ENCODE results near the gene SCARF1. TPM values are rescaled to one million over a fixed set of nuclear protein-coding genes. Genes with fewer than 3 reads are reported as not detected.

Gene SCARF1
- total RNA-seq, 1 experiment from 2014 or later = 0.14 TPM

DNA sequence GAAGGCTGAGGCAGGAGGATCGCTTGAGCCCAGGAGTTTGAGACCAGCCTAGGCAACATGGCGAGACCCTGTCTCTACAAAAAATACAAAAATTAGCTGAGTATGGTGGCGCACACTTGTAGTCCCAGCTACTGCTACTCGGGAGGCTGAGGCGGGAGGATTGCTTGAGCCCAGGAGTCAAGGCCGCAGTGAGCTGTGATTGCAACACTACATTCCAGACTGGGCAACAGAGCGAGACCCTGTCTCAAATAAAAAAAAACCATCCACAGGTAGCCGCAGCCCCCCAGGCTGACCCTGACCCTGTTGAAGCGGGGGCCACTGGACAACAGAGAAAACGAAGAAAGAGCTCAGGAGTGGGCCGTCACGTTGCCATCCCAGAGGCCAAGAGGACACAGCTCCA is 20.9 kb downstream of the SCARF1 start:
- Histone ChIP-seq H3K9me3 (no peaks in the 10 kb centered on the region), H3K27me3 (replicated peaks; ENCODE audit: control insufficient read depth, insufficient read depth, low read length) (no peaks in the 10 kb centered on the region), H3K4me3 (ENCODE audit: low read depth, low read length) (no peak overlapping the region), H3K36me3 (ENCODE audit: control insufficient read depth, insufficient read depth, low read length) (no peaks in the 10 kb centered on the region), H3K4me1 (peaks cover 25% of the 10 kb centered on the region)
- DNase-seq = no peak
- intact Hi-C loops (cut with micrococcal nuclease; ENCODE audit: unreplicated experiment) = loop anchor here (10.0 kb wide), 1 partner anchor 170 kb away; the partner anchor contains the start of gene CRK
- peaks cover 28% of the 10 kb centered on the region for H3K36me3 Mint-ChIP-seq (ENCODE audit: insufficient read depth, unreplicated experiment)
- H3K27ac Mint-ChIP-seq (ENCODE audit: unreplicated experiment) = no peak overlapping the region
- peaks cover 17% of the 10 kb centered on the region for H3K4me1 Mint-ChIP-seq (ENCODE audit: low read depth, unreplicated experiment)
- H3K27me3 Mint-ChIP-seq (ENCODE audit: insufficient read depth, unreplicated experiment) = no peaks in the 10 kb centered on the region
- TF ChIP-seq, protein P1, sequence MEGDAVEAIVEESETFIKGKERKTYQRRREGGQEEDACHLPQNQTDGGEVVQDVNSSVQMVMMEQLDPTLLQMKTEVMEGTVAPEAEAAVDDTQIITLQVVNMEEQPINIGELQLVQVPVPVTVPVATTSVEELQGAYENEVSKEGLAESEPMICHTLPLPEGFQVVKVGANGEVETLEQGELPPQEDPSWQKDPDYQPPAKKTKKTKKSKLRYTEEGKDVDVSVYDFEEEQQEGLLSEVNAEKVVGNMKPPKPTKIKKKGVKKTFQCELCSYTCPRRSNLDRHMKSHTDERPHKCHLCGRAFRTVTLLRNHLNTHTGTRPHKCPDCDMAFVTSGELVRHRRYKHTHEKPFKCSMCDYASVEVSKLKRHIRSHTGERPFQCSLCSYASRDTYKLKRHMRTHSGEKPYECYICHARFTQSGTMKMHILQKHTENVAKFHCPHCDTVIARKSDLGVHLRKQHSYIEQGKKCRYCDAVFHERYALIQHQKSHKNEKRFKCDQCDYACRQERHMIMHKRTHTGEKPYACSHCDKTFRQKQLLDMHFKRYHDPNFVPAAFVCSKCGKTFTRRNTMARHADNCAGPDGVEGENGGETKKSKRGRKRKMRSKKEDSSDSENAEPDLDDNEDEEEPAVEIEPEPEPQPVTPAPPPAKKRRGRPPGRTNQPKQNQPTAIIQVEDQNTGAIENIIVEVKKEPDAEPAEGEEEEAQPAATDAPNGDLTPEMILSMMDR (IDR thresholded peaks at IDR 0.05; ENCODE audit: insufficient read depth in 1 of 2, low read depth in 1 of 2, low read length in 1 of 2, severe bottlenecking in 1 of 2, unreplicated experiment in 1 of 2) = no peak
- no peaks in the 10 kb centered on the region for H3K9me3 Mint-ChIP-seq (ENCODE audit: unreplicated experiment)
- ChIA-PET CTCF (interaction anchor here (0.6 to 0.9 kb wide), 2 partner anchors 18 to 326 kb away, joined by 3 read pairs; no protein-coding TSS in a partner anchor), POLR2A (interaction anchor here (1.5 kb wide), 1 partner anchor 35 kb away, joined by 6 read pairs; no protein-coding TSS in a partner anchor)
- H3K4me3 Mint-ChIP-seq (ENCODE audit: unreplicated experiment) = no peak overlapping the region
- BruUV-seq (replicated peaks) = no TSS peak

- no peak overlapping the region for H3K27ac Mint-ChIP-seq (ENCODE audit: unreplicated experiment)
- peaks cover 23% of the 10 kb centered on the region for H3K4me1 ChIP-seq
These were observed 22.4 kb downstream of the SCARF1 start for GRCh38 chr17:1623057-1623630.

DNA sequence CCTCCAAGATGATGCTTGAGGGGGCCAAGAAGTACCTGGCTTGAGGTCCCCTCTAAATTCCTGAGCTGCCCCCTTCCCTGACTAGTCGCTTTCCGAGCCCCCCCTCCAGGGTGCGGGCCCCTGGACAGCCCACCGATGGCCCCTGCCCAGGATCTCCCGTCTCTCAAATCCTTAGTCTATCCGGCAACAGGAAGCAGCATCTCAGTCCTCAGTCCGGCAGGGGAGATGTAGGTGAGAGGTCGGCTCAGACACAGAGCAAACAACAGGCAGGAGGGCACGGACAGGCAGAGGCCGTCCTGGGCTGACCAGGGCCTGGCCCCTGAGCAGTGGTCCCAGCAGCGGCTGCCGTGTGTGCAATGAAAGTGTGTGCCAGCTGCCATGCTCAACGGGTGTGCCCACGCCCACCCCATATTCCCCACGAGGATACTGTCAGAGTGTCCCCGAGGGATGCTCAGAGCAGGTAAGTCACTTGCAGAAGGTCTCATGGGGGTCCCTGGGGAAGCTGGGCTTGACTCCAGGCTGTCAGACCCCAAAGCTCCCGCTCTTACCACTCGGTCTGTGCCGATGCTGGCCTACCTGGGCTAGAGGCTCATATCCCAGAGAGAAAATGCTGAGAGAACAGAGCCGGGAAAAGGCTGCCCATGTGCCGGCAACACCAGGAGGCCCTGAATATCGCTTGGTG is 24.1 kb downstream of the SCARF1 start:
- peaks cover 9% of the 10 kb centered on the region for H3K4me1 Mint-ChIP-seq (ENCODE audit: low read depth, unreplicated experiment)
- no peaks in the 10 kb centered on the region for H3K9me3 ChIP-seq
- intact Hi-C loops (cut with micrococcal nuclease; ENCODE audit: unreplicated experiment) = loop anchor here (10.0 kb wide), 1 partner anchor 167 kb away; the partner anchor contains the start of gene CRK
- no peak overlapping the region for H3K27ac Mint-ChIP-seq (ENCODE audit: unreplicated experiment)
- 0 out of 2 replicates have a peak, but pooled peaks cover 1% of the 10 kb centered on the region for H3K36me3 ChIP-seq (ENCODE audit: control insufficient read depth, insufficient read depth, low read length)
- H3K4me1 ChIP-seq = peaks cover 13% of the 10 kb centered on the region
- peaks cover 18% of the 10 kb centered on the region for H3K36me3 Mint-ChIP-seq (ENCODE audit: insufficient read depth, unreplicated experiment)
- BruUV-seq (replicated peaks) = no TSS peak
- ChIA-PET CTCF (no interaction called here), POLR2A (no interaction called here)
- H3K27me3 ChIP-seq (replicated peaks; ENCODE audit: control insufficient read depth, insufficient read depth, low read length) = no peaks in the 10 kb centered on the region
- TF ChIP-seq, protein P1 (IDR thresholded peaks at IDR 0.05; ENCODE audit: insufficient read depth in 1 of 2, low read depth in 1 of 2, low read length in 1 of 2, severe bottlenecking in 1 of 2, unreplicated experiment in 1 of 2) = no peak
- H3K4me3 ChIP-seq (ENCODE audit: low read depth, low read length) = no peak overlapping the region
- no peak overlapping the region for H3K4me3 Mint-ChIP-seq (ENCODE audit: unreplicated experiment)
- H3K9me3 Mint-ChIP-seq (ENCODE audit: unreplicated experiment) = no peaks in the 10 kb centered on the region
- H3K27me3 Mint-ChIP-seq (ENCODE audit: insufficient read depth, unreplicated experiment) = no peaks in the 10 kb centered on the region
- no peak for DNase-seq

More at GRCh38 chr17:1623057-1623630, 22.4 kb downstream of the SCARF1 start:
- POLR2A ChIA-PET = no interaction called here
- no peak overlapping the region for H3K4me3 Mint-ChIP-seq (ENCODE audit: unreplicated experiment)
- Histone ChIP-seq H3K36me3 (ENCODE audit: control insufficient read depth, insufficient read depth, low read length) (no peaks in the 10 kb centered on the region), H3K9me3 (no peaks in the 10 kb centered on the region), H3K4me3 (ENCODE audit: low read depth, low read length) (no peak overlapping the region), H3K27me3 (replicated peaks; ENCODE audit: control insufficient read depth, insufficient read depth, low read length) (no peaks in the 10 kb centered on the region)
- no peak for DNase-seq
- CTCF ChIA-PET = interaction anchor here (0.5 kb wide), 1 partner anchor 107 kb away, joined by 6 read pairs; the partner anchor contains the start of gene INPP5K
- peaks cover 21% of the 10 kb centered on the region for H3K36me3 Mint-ChIP-seq (ENCODE audit: insufficient read depth, unreplicated experiment)
- H3K9me3 Mint-ChIP-seq (ENCODE audit: unreplicated experiment) = no peaks in the 10 kb centered on the region
- no peaks in the 10 kb centered on the region for H3K27me3 Mint-ChIP-seq (ENCODE audit: insufficient read depth, unreplicated experiment)
- no TSS peak for BruUV-seq (replicated peaks)
- intact Hi-C loops (cut with micrococcal nuclease; ENCODE audit: unreplicated experiment) = loop anchor here (10.0 kb wide), 1 partner anchor 168 kb away; the partner anchor contains the start of gene CRK
- TF ChIP-seq, protein P1 (IDR thresholded peaks at IDR 0.05; ENCODE audit: insufficient read depth in 1 of 2, low read depth in 1 of 2, low read length in 1 of 2, severe bottlenecking in 1 of 2, unreplicated experiment in 1 of 2) = no peak
- peaks cover 17% of the 10 kb centered on the region for H3K4me1 Mint-ChIP-seq (ENCODE audit: low read depth, unreplicated experiment)
